Measurements from ENCODE around the gene BABAM2. TPM values are rescaled to one million over a fixed set of nuclear protein-coding genes. Genes with fewer than 3 reads are reported as not detected.

Gene BABAM2
- total RNA-seq, 4 donors from 2014 or later, result 33.2 to 70.3 (median 38.6) TPM

GRCh38 chr2:28269019-28269784 lies 378.7 kb downstream of the BABAM2 start:
- TF ChIP-seq CTCF (IDR thresholded peaks at IDR 0.05) (no peak), POLR2A (IDR thresholded peaks at IDR 0.05) (no peak)
- no peak overlapping the region for H3K27ac ChIP-seq

DNA sequence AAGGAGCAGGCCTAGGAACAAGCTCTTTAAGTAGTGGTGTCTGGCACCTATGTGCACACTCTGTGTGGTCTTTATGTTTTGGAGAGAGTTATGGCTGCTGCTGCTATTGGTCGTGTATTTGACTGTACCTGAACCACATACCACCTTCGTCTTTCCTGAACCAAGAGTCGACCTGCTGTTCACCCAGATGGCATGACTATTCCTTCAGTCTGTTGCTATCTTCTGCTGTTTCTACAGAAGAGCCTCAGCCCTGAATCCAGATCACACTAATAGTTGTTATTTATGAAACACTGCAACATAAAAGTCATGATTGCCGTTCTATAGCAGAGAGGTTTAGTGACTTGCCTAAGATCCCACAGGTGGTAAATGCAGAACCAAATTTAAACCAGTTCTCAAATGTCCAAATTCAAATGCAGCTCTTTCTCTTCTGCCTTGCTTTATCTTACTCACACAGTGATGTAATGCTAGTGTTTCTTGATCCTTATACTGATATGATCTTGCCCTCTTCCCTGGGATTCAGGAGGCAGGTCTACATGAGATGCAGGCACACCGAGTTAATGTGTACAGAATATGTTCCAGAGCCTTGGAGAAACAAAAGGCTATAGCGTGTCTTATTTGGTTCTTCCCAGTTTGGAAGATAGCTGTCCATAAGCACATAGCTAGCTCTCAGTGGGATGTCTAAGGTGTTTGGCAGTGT lies 380.1 kb downstream of the BABAM2 start:
- DNase-seq, result no peak
- 93 to 95% methylated on average over 6 of the region's 6 CpGs for WGBS, 2 donors

More at GRCh38 chr2:28269019-28269784, 378.7 kb downstream of the BABAM2 start:
- intact Hi-C loops (cut with DNase I), result no loop called here
- Histone ChIP-seq H3K27me3 (no peaks in the 10 kb centered on the region), H3K9me3 (no peaks in the 10 kb centered on the region), H3K36me3 (no peaks in the 10 kb centered on the region), H3K4me3 (replicated peaks in 1 of 3) (no peak overlapping the region), H3K4me1 (no peaks in the 10 kb centered on the region)
- WGBS, 2 donors, result 83 to 87% methylated on average over 4 of the region's 4 CpGs
- no peak for DNase-seq

GRCh38 chr2:28271231-28271918 lies 380.8 kb downstream of the BABAM2 start:
- H3K4me1 ChIP-seq, result peaks cover 0 to 11% of the 10 kb centered on the region in 2 donors
- H3K9me3 ChIP-seq, result no peaks in the 10 kb centered on the region
- intact Hi-C loops (cut with DNase I), result no loop called here
- no peak overlapping the region for H3K27ac ChIP-seq
- no peak for DNase-seq
- no peaks in the 10 kb centered on the region for H3K36me3 ChIP-seq
- TF ChIP-seq CTCF (IDR thresholded peaks at IDR 0.05) (no peak), POLR2A (IDR thresholded peaks at IDR 0.05) (no peak)
- 62 to 67% methylated on average over 3 of the region's 3 CpGs for WGBS, 2 donors
- no peaks in the 10 kb centered on the region for H3K27me3 ChIP-seq
- no peak overlapping the region for H3K4me3 ChIP-seq (replicated peaks in 1 of 3)

More for the DNA sequence above, 380.1 kb downstream of the BABAM2 start:
- no peak overlapping the region for H3K27ac ChIP-seq
- peaks cover 0 to 8% of the 10 kb centered on the region in 2 donors for H3K4me1 ChIP-seq
- no peak overlapping the region for H3K4me3 ChIP-seq (replicated peaks in 1 of 3)
- H3K27me3 ChIP-seq, result no peaks in the 10 kb centered on the region
- H3K36me3 ChIP-seq, result no peaks in the 10 kb centered on the region
- H3K9me3 ChIP-seq, result no peaks in the 10 kb centered on the region
- intact Hi-C loops (cut with DNase I), result no loop called here
- TF ChIP-seq CTCF (IDR thresholded peaks at IDR 0.05) (no peak), POLR2A (IDR thresholded peaks at IDR 0.05) (no peak)

- DNase-seq, result no peak
- Histone ChIP-seq H3K4me1 (peaks cover 0 to 12% of the 10 kb centered on the region in 2 donors), H3K27me3 (no peaks in the 10 kb centered on the region), H3K4me3 (replicated peaks in 1 of 3) (no peak overlapping the region), H3K27ac (no peak overlapping the region), H3K9me3 (no peaks in the 10 kb centered on the region), H3K36me3 (no peaks in the 10 kb centered on the region)
- intact Hi-C loops (cut with DNase I), result no loop called here
- TF ChIP-seq POLR2A (IDR thresholded peaks at IDR 0.05) (no peak), CTCF (IDR thresholded peaks at IDR 0.05) (no peak)
These were observed 381.4 kb downstream of the BABAM2 start for GRCh38 chr2:28271919-28272250.

Data from thyroid gland (tissue), 4 donors.